ENCODE data around the gene MED4.

DNA sequence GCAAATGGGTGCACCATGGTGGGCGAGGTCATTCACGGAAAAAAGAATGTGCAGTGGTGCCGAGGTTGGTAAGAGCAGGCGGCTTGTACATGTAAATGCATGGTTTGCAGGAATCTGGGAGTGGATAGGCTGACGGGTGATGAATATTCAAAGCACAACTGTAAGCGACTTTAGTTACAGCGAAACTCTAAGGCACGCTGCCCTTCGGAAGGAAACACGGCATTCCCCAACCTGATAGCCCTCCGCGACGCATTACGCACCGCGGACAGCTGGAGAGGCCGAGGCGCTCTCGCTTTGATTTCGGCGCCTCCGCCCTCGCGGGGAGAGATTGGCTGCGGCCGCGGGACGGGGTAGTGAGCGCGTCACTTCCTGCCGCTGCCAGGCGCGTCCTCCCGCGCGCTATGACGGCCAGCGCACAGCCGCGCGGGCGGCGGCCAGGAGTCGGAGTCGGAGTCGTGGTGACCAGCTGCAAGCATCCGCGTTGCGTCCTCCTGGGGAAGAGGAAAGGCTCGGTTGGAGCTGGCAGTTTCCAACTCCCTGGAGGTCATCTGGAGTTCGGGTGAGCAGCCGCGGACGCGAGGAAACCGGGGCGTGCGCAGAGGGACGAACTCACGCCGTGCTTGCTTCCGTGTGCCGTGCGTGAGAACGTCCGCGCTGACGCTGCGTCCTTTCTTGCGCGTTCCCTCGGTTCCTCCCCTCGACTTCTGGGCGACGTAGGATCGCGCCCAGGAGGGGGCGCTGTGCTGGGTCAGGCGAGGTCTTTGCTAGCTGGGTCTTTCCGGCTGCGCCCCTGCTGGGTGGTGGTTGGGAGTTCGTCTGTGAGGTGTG is 57.3 kb downstream of the MED4 start, which contains the start of gene NUDT15:
- TF ChIP-seq SUZ12 (IDR thresholded peaks at IDR 0.05; ENCODE audit: extremely low read depth, insufficient read depth, insufficient read length): no peak
- TF ChIP-seq YY1 (IDR thresholded peaks at IDR 0.05; ENCODE audit: insufficient read depth, insufficient read length): no peak
- no peak for TF ChIP-seq ZNF274 (IDR thresholded peaks at IDR 0.05; ENCODE audit: low read depth, low read length)

Data from NT2/D1 (cell line).